Activated naive CD8-positive, alpha-beta T cell (primary cell): ENCODE results near the gene ITK.

Experiments used
- H3K27ac Mint-ChIP-seq: one replicate; pipeline ENCODE4 v1.8.0; 2021; ENCODE audit warnings: mixed read lengths
- H3K27me3 Mint-ChIP-seq: one replicate; pipeline ENCODE4 v1.8.0; 2021; ENCODE audit warnings: mixed read lengths
- H3K36me3 Mint-ChIP-seq: one replicate; pipeline ENCODE4 v1.8.0; 2021; ENCODE audit warnings: mixed read lengths
- H3K4me1 Mint-ChIP-seq: one replicate; pipeline ENCODE4 v1.8.0; 2021; ENCODE audit warnings: low read depth, mixed read lengths
- H3K4me3 Mint-ChIP-seq: one replicate; pipeline ENCODE4 v1.8.0; 2021; ENCODE audit warnings: mild to moderate bottlenecking, mixed read lengths
- H3K9me3 Mint-ChIP-seq: one replicate; pipeline ENCODE4 v1.8.0; 2021; ENCODE audit warnings: low read depth, mixed read lengths

ITK gene

GRCh38 chr5:157180374-157181264, at the start of gene ITK:
TSS of gene ITK (plus strand) at chr5:157180840. CDS start at chr5:157180978, 138 bp downstream.
- Mint-ChIP-seq H3K4me3 (peak within 1 kb of the TSS; percentile 99), H3K4me1 (peaks cover 52% of the 10 kb centered on the region), H3K36me3 (peaks cover 25% of the 10 kb centered on the region), H3K27me3 (no peaks in the 10 kb centered on the region), H3K9me3 (no peaks in the 10 kb centered on the region), H3K27ac (peak within 1 kb of the TSS; percentile 100)

GRCh38 chr5:157130925-157131324, 49.7 kb upstream of the ITK start:
- no peaks in the 10 kb centered on the region for H3K36me3 Mint-ChIP-seq
- peaks cover 25% of the 10 kb centered on the region for H3K4me1 Mint-ChIP-seq
- no peak overlapping the region for H3K4me3 Mint-ChIP-seq
- H3K9me3 Mint-ChIP-seq, result no peaks in the 10 kb centered on the region
- no peaks in the 10 kb centered on the region for H3K27me3 Mint-ChIP-seq
- no peak overlapping the region for H3K27ac Mint-ChIP-seq

GRCh38 chr5:157132281-157132612, 48.4 kb upstream of the ITK start:
- Mint-ChIP-seq H3K36me3 (no peaks in the 10 kb centered on the region), H3K4me1 (peaks cover 29% of the 10 kb centered on the region), H3K9me3 (no peaks in the 10 kb centered on the region), H3K4me3 (no peak overlapping the region), H3K27me3 (no peaks in the 10 kb centered on the region), H3K27ac (no peak overlapping the region)

- no peak overlapping the region for H3K27ac Mint-ChIP-seq
- H3K9me3 Mint-ChIP-seq, result no peaks in the 10 kb centered on the region
- H3K4me3 Mint-ChIP-seq, result no peak overlapping the region
- peaks cover 52% of the 10 kb centered on the region for H3K4me1 Mint-ChIP-seq
- peaks cover 21% of the 10 kb centered on the region for H3K36me3 Mint-ChIP-seq
- no peaks in the 10 kb centered on the region for H3K27me3 Mint-ChIP-seq
Observed at GRCh38 chr5:157137691-157138090, 42.9 kb upstream of the ITK start.

- Mint-ChIP-seq H3K9me3 (no peaks in the 10 kb centered on the region), H3K4me3 (peak within 1 kb of the TSS; percentile 94), H3K36me3 (peaks cover 19% of the 10 kb centered on the region), H3K27me3 (no peaks in the 10 kb centered on the region), H3K27ac (peak within 1 kb of the TSS; percentile 97), H3K4me1 (peaks cover 48% of the 10 kb centered on the region)
Observed at GRCh38 chr5:157142317-157143126, 38.1 kb upstream of the ITK start, which contains the start of gene MED7. TSS of gene MED7 (minus strand) at chr5:157142865. CDS start at chr5:157139431, 3,434 bp downstream.

- no peaks in the 10 kb centered on the region for H3K27me3 Mint-ChIP-seq
- H3K36me3 Mint-ChIP-seq, result peaks cover 16% of the 10 kb centered on the region
- peak overlapping the region; percentile 97 for H3K27ac Mint-ChIP-seq
- no peaks in the 10 kb centered on the region for H3K9me3 Mint-ChIP-seq
- peaks cover 52% of the 10 kb centered on the region for H3K4me1 Mint-ChIP-seq
- peak overlapping the region; percentile 94 for H3K4me3 Mint-ChIP-seq
Observed at GRCh38 chr5:157143127-157143971, 37.3 kb upstream of the ITK start.

GRCh38 chr5:157148734-157149615, 31.7 kb upstream of the ITK start:
- Mint-ChIP-seq H3K4me3 (peak overlapping the region; percentile 33), H3K9me3 (no peaks in the 10 kb centered on the region), H3K4me1 (peaks cover 59% of the 10 kb centered on the region), H3K27me3 (no peaks in the 10 kb centered on the region), H3K27ac (peak overlapping the region; percentile 89), H3K36me3 (no peaks in the 10 kb centered on the region)

- no peaks in the 10 kb centered on the region for H3K27me3 Mint-ChIP-seq
- peaks cover 71% of the 10 kb centered on the region for H3K4me1 Mint-ChIP-seq
- H3K4me3 Mint-ChIP-seq, result peak overlapping the region; percentile 43
Observed at GRCh38 chr5:157150995-157151394, 29.6 kb upstream of the ITK start.

GRCh38 chr5:157155297-157155696, 25.3 kb upstream of the ITK start:
- H3K4me3 Mint-ChIP-seq, result peak overlapping the region; percentile 80
- H3K36me3 Mint-ChIP-seq, result peaks cover 3% of the 10 kb centered on the region
- no peaks in the 10 kb centered on the region for H3K27me3 Mint-ChIP-seq
- H3K4me1 Mint-ChIP-seq, result peaks cover 84% of the 10 kb centered on the region
- H3K9me3 Mint-ChIP-seq, result peaks cover 4% of the 10 kb centered on the region
- H3K27ac Mint-ChIP-seq, result peak overlapping the region; percentile 86

More at GRCh38 chr5:157150995-157151394, 29.6 kb upstream of the ITK start:
- Mint-ChIP-seq H3K27ac (peak overlapping the region; percentile 97), H3K9me3 (no peaks in the 10 kb centered on the region), H3K36me3 (no peaks in the 10 kb centered on the region)

GRCh38 chr5:157157293-157157891, 23.2 kb upstream of the ITK start:
- H3K36me3 Mint-ChIP-seq, result peaks cover 3% of the 10 kb centered on the region
- H3K4me1 Mint-ChIP-seq, result peaks cover 76% of the 10 kb centered on the region
- peak overlapping the region; percentile 87 for H3K27ac Mint-ChIP-seq
- no peaks in the 10 kb centered on the region for H3K27me3 Mint-ChIP-seq
- peaks cover 4% of the 10 kb centered on the region for H3K9me3 Mint-ChIP-seq
- H3K4me3 Mint-ChIP-seq, result no peak overlapping the region

- peak overlapping the region; percentile 86 for H3K27ac Mint-ChIP-seq
- H3K9me3 Mint-ChIP-seq, result peaks cover 4% of the 10 kb centered on the region
- H3K4me3 Mint-ChIP-seq, result peak overlapping the region; percentile 79
- no peaks in the 10 kb centered on the region for H3K27me3 Mint-ChIP-seq
- H3K4me1 Mint-ChIP-seq, result peaks cover 67% of the 10 kb centered on the region
- H3K36me3 Mint-ChIP-seq, result peaks cover 3% of the 10 kb centered on the region
Observed at GRCh38 chr5:157159209-157159751, 21.4 kb upstream of the ITK start.

- peak overlapping the region; percentile 86 for H3K27ac Mint-ChIP-seq
- H3K4me3 Mint-ChIP-seq, result peak overlapping the region; percentile 79
- H3K4me1 Mint-ChIP-seq, result peaks cover 63% of the 10 kb centered on the region
- peaks cover 3% of the 10 kb centered on the region for H3K36me3 Mint-ChIP-seq
- peaks cover 4% of the 10 kb centered on the region for H3K9me3 Mint-ChIP-seq
- no peaks in the 10 kb centered on the region for H3K27me3 Mint-ChIP-seq
Observed at GRCh38 chr5:157160001-157160400, 20.6 kb upstream of the ITK start.

GRCh38 chr5:157161996-157162395, 18.6 kb upstream of the ITK start:
- Mint-ChIP-seq H3K27me3 (no peaks in the 10 kb centered on the region), H3K4me3 (no peak overlapping the region), H3K9me3 (peaks cover 4% of the 10 kb centered on the region), H3K4me1 (peaks cover 66% of the 10 kb centered on the region), H3K27ac (peak overlapping the region; percentile 70), H3K36me3 (no peaks in the 10 kb centered on the region)
